Upper lobe of left lung (tissue), 6 donors: Measurements from ENCODE around the gene SIGLEC7. TPM values are rescaled to one million over a fixed set of nuclear protein-coding genes. Genes with fewer than 3 reads are reported as not detected.

ENCODE experiments used
- ATAC-seq, 2 donors: fragments of 200-7000 bp; cut with Tn5 transposase; one replicate each; pipeline ENCODE4 v1.9.1; 2022; ENCODE audit warnings: mild to moderate bottlenecking in 2 of 2, moderate library complexity in 2 of 2; ENCODE audit not compliant: low FRiP score in 2 of 2
- DNase-seq, 2 donors: peaks; one replicate each; pipeline ENCODE4 v3.0.0-alpha.2; 2019 to 2020
- H3K27ac ChIP-seq, 4 donors: fragments of 200-600 bp; sonication (generic); one replicate each; pipeline ENCODE4 v1.5.1; 2016 to 2019
- H3K27me3 ChIP-seq, 4 donors: fragments of 200-600 bp; sonication (generic); one replicate each; pipeline ENCODE4 v1.5.1; 2017 to 2019
- H3K36me3 ChIP-seq, 4 donors: fragments of 200-600 bp; sonication (generic); one replicate each; pipeline ENCODE4 v1.5.1; 2016 to 2019
- H3K4me1 ChIP-seq, 4 donors: fragments of 200-600 bp; sonication (generic); one replicate each; pipeline ENCODE4 v1.5.1; 2018 to 2019
- H3K4me3 ChIP-seq, 4 donors: fragments of 200-600 bp; sonication (generic); one replicate each; pipeline ENCODE4 v1.5.1; 2017 to 2019; ENCODE audit warnings: mild to moderate bottlenecking in 2 of 4, moderate library complexity in 1 of 4
- H3K9me3 ChIP-seq, 4 donors: fragments of 200-600 bp; sonication (generic); one replicate each; pipeline ENCODE4 v1.5.1; 2018 to 2019
- CTCF ChIP-seq, 6 experiments: fragments of 450-650 bp in 4 of 6; fragments of 200-600 bp in 2 of 6; sonication (generic) in 2 of 6; IDR thresholded peaks; one replicate each; pipeline ENCODE4 v1.5.1; 2016 to 2019; ENCODE audit warnings: antibody characterized with exemption in 6 of 6
- EP300 ChIP-seq, 4 donors: sonication (generic); formaldehyde crosslinking; IDR thresholded peaks; one replicate each; pipeline ENCODE4 v1.5.1; 2017; ENCODE audit warnings: antibody characterized with exemption in 4 of 4, control low read depth in 2 of 4
- POLR2A ChIP-seq, 4 donors: fragments of 450-650 bp; IDR thresholded peaks; one replicate each; pipeline ENCODE4 v1.5.1; 2016 to 2017; ENCODE audit warnings: antibody characterized with exemption in 4 of 4, mild to moderate bottlenecking in 2 of 4
- POLR2AphosphoS5 ChIP-seq, 2 donors: sonication (generic); formaldehyde crosslinking; IDR thresholded peaks; one replicate each; pipeline ENCODE4 v1.5.1; 2017; ENCODE audit warnings: antibody characterized with exemption in 2 of 2
- WGBS, 2 donors: methylation state at CpG; one replicate each; pipeline ENCODE4 v1.1.5; 2017 to 2018; 5-methylcytosine and 5-hydroxymethylcytosine counted together
- total RNA-seq, 6 donors: library from RNA; depleted of rRNA in 4 of 6; stranded (reverse); fragments of >200 nt in 4 of 6; gene quantifications; one replicate each; pipeline versions ENCODE4 v1.1.0 to v1.2.1, GENCODE V29; 2016 to 2021
- donor health status: DM: no; HTN: no; CAD: no; lungs with moderate emphysema.
- donor health status: DM: no; HTN: yes; CAD: no; lungs with severe emphysema.

Gene SIGLEC7
- 10 to 100 TPM in 1 of 6 donors, 1 to 10 TPM in 5; 3.4 to 10.9 (median 8.1) TPM for total RNA-seq

- peak within 1 kb of the TSS in 1 of 4 donors; percentile 5 for H3K4me3 ChIP-seq
- peaks cover 0 to 16% (median 14%) of the 10 kb centered on the region in 4 donors for H3K4me1 ChIP-seq
- peak within 1 kb of the TSS; percentile 36 to 82 (median 67) for H3K27ac ChIP-seq
- no peaks in the 10 kb centered on the region for H3K36me3 ChIP-seq
- TF ChIP-seq EP300 (IDR thresholded peaks at IDR 0.05): no peak
- peak in 1 of 2 donors; percentile 58 for TF ChIP-seq POLR2AphosphoS5 (IDR thresholded peaks at IDR 0.05)
- TF ChIP-seq POLR2A (IDR thresholded peaks at IDR 0.05): peak in 1 of 4 donors; percentile 68
- no peak for TF ChIP-seq CTCF (IDR thresholded peaks at IDR 0.05)
- no peaks in the 10 kb centered on the region for H3K27me3 ChIP-seq
- 60 to 61% methylated on average over 12 to 14 of the region's 14 CpGs for WGBS, 2 donors
- DNase-seq (no peak), ATAC-seq (peak in 1 of 2 donors; percentile 54)
- no peaks in the 10 kb centered on the region for H3K9me3 ChIP-seq
Observed at GRCh38 chr19:51142119-51142518, at the start of gene SIGLEC7. TSS of gene SIGLEC7 (plus strand) at chr19:51142301. CDS start at chr19:51142370, 69 bp downstream.

- WGBS, 2 donors: 67 to 70% methylated on average over 8 of the region's 8 CpGs
- ATAC-seq: no peak
- DNase-seq: no peak
- TF ChIP-seq EP300 (IDR thresholded peaks at IDR 0.05) (no peak), CTCF (IDR thresholded peaks at IDR 0.05) (no peak), POLR2AphosphoS5 (IDR thresholded peaks at IDR 0.05) (no peak), POLR2A (IDR thresholded peaks at IDR 0.05) (no peak)
- H3K4me1 ChIP-seq: peaks cover 0 to 10% (median 3%) of the 10 kb centered on the region in 4 donors
- H3K36me3 ChIP-seq: peaks cover 0 to 5% (median 0%) of the 10 kb centered on the region in 4 donors
- H3K9me3 ChIP-seq: no peaks in the 10 kb centered on the region
- no peaks in the 10 kb centered on the region for H3K27me3 ChIP-seq
- no peak overlapping the region for H3K27ac ChIP-seq
- H3K4me3 ChIP-seq: no peak overlapping the region
Observed at GRCh38 chr19:51093101-51093500, 49.0 kb upstream of the SIGLEC7 start.

- Histone ChIP-seq H3K27me3 (no peaks in the 10 kb centered on the region), H3K4me1 (peaks cover 0 to 10% (median 3%) of the 10 kb centered on the region in 4 donors), H3K27ac (no peak overlapping the region), H3K9me3 (no peaks in the 10 kb centered on the region), H3K36me3 (peaks cover 0 to 9% (median under 1%) of the 10 kb centered on the region in 4 donors), H3K4me3 (no peak overlapping the region)
- ATAC-seq: no peak
- DNase-seq: no peak
- 77 to 78% methylated on average over 22 of the region's 22 CpGs for WGBS, 2 donors
- no peak for TF ChIP-seq POLR2AphosphoS5 (IDR thresholded peaks at IDR 0.05)
- no peak for TF ChIP-seq POLR2A (IDR thresholded peaks at IDR 0.05)
- no peak for TF ChIP-seq EP300 (IDR thresholded peaks at IDR 0.05)
- TF ChIP-seq CTCF (IDR thresholded peaks at IDR 0.05): no peak
Observed at GRCh38 chr19:51093510-51094345, 48.4 kb upstream of the SIGLEC7 start.

- ATAC-seq (no peak), DNase-seq (peak in 1 of 2 donors; percentile 38)
- 29 to 34% methylated on average over 12 of the region's 15 CpGs for WGBS, 2 donors
- H3K36me3 ChIP-seq: peaks cover 0 to 18% (median 5%) of the 10 kb centered on the region in 4 donors
- peaks cover 0 to 10% (median 3%) of the 10 kb centered on the region in 4 donors for H3K4me1 ChIP-seq
- H3K27me3 ChIP-seq: no peaks in the 10 kb centered on the region
- no peak overlapping the region for H3K4me3 ChIP-seq
- H3K9me3 ChIP-seq: no peaks in the 10 kb centered on the region
- no peak overlapping the region for H3K27ac ChIP-seq
- no peak for TF ChIP-seq POLR2AphosphoS5 (IDR thresholded peaks at IDR 0.05)
- no peak for TF ChIP-seq EP300 (IDR thresholded peaks at IDR 0.05)
- TF ChIP-seq POLR2A (IDR thresholded peaks at IDR 0.05): no peak
- peak; percentile 34 to 74 (median 44) for TF ChIP-seq CTCF (IDR thresholded peaks at IDR 0.05)
Observed at GRCh38 chr19:51094696-51095279, 47.3 kb upstream of the SIGLEC7 start.
